HG03432 (cell line): ENCODE data around the gene ZSWIM6.

ENCODE experiments used
- ATAC-seq: cut with Tn5 transposase; IDR thresholded peaks from one replicate; pipeline ENCODE4 v1.9.1; 2021; ENCODE audit warnings: mild to moderate bottlenecking, moderate library complexity; ENCODE audit not compliant: unreplicated experiment

Gene ZSWIM6

DNA sequence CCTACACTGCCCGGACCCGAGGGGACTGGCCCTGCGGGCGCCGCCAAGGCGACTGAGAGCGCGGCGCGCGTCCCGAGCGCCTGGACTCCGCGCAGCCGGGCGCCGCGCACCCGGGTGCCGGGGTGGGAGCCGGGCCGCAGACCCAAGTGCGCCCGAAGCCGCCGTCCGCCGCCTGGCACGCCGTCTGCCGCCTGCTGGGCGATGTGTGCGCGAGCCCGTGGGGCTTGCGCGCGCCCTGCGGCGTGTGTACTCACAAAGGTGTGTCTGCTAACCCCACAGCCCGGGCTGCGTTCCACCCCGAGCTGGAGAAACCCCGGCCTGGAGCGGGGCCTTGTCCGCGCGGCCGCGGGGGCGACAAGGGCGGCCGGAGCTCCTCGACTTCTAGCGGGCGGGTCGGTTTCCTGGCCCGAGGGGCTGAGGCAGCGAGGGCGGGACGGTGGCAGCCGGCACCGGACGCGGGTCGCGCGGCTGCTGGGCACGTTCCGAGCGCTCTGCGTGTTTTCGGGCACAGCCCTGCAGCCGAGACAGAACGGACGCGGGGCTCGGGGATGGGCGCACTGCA, 1.1 kb upstream of the ZSWIM6 start:
- peak; percentile 34 for ATAC-seq

GRCh38 chr5:61332358-61332749, 296 bp downstream of the ZSWIM6 start:
- no peak for ATAC-seq

- no peak for ATAC-seq
These were observed 828 bp downstream of the ZSWIM6 start for GRCh38 chr5:61332851-61333320.

GRCh38 chr5:61333321-61333953, 1.4 kb downstream of the ZSWIM6 start:
- no peak for ATAC-seq

DNA sequence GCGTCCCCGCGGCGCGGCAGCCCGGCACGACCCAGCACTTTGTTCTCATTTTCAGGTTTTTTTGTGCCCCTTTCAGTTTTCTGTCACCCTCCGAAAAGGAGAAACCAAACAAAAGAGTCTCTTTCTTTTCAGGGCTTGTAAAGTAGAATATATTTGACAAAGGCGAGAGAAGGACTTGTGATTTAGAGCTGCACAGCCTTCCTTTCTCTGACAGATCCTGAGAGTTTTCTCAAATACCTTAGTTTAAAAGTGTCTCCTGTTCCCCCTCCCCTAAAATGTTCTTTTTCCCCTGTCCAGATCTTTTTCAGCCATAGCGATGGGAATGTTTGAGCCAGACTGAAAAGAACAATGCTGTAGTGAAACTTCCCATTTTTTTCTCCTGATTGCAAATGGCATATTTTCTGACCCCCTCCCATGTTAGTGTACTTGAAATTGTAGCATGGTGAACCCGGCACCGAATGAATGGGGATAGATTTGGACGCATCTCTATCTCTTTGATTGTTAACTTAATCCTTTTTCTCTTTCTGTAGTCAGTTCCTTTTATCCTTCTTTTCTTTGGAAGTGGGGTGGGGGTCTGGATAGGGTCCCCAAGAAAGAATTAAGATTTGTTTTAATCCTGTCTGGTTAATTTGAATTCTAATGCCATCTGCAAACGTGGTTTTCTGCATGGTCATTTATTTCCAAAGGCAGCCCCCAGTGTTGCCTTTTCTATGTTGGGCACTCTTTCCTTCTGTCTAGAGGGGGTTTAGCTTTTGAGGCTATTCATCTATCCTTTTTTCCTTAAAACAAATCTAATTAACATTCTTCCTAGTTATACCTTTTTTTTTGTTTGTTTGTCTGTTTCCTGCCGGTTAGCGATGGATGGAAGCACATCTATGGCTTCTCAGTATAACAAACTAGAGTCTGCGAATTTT, 2.2 kb downstream of the ZSWIM6 start:
- no peak for ATAC-seq

GRCh38 chr5:61334868-61335615, 3.0 kb downstream of the ZSWIM6 start:
- no peak for ATAC-seq

DNA sequence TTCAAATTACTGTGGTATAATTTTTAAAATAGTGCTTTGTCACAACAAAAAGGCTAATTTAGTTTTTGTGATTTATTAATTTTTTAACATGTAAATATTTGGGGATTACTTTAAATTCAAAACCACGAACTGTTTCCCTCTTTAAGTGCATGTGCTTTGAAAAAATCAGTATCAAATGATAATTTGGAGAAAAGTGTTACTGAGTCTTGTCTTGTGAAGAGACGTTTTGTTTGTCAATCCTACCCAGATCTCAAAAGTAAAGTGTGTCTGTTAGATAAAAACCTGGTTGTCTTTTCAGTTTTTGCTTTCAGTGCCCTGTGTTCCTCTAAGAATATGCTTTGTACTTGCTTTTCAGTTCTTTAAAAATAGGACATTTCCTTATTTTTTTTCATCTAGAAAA, 7.7 kb downstream of the ZSWIM6 start:
- ATAC-seq = no peak

- ATAC-seq = no peak
These were observed 8.8 kb downstream of the ZSWIM6 start for GRCh38 chr5:61340775-61341361.

- no peak for ATAC-seq
These were observed 10.0 kb downstream of the ZSWIM6 start for GRCh38 chr5:61342071-61342501.

GRCh38 chr5:61344187-61344944, 12.3 kb downstream of the ZSWIM6 start:
- no peak for ATAC-seq

DNA sequence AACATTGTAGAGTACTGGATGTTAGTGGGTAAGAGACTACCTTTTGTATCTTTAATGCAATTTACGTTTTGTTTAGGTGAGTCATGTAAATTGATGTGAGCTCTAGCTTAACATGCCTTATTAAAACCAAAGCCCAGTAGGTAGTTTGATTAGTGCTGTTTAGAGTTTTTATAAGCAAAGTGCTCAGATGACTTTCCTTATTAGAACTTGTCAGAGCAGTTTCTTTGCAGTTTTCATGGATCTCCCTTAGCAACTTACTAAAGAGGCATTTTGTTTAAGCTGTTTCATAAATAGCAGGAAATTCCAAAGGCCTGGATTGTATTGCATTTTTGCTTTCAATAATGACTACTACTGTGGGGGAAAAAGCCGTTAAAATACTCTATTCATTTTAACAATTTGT, 14.5 kb downstream of the ZSWIM6 start:
- no peak for ATAC-seq

- ATAC-seq = no peak
These were observed 15.0 kb downstream of the ZSWIM6 start for GRCh38 chr5:61347080-61347479.

GRCh38 chr5:61348447-61348846, 16.4 kb downstream of the ZSWIM6 start:
- no peak for ATAC-seq

- no peak for ATAC-seq
These were observed 17.9 kb downstream of the ZSWIM6 start for GRCh38 chr5:61349935-61350334.

GRCh38 chr5:61350535-61350934, 18.5 kb downstream of the ZSWIM6 start:
- ATAC-seq = no peak

DNA sequence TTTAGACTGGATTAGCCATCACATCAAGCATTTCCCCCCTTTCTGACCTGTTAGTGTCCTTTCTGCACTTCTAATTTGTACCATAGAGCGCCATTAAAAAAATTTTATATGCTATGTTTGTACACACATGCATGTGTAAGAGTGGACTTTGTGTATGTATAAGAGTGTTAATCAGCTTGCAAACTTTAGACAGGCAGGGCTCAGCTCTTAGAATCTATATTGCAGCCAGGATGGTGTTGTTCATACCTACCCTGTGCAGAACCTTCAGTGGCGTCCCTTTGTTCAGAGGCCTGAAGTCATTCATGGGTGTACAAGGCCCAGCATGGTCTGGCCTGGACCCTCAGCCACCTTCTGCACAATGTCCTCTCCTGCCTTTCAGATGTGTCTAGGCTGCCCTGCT, 19.7 kb downstream of the ZSWIM6 start:
- ATAC-seq = no peak

DNA sequence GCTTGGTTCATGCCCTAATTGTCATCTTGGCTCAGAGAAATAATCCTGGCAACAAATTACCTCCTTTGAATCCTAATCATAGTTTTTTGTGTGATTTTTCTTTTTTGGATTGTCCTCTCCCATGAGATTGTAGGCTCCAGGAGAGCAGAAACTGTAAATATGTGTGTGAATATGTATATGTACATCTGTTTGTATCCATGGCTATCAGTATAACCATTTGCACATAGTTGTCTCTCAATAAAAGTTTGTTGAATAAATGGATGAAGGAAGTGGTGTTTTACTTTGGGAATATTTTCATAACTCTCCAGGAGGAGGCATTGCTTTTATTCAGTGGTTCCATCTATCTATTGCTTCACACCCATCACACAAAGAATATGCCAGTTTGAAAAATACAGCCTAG, 20.1 kb downstream of the ZSWIM6 start:
- no peak for ATAC-seq

- no peak for ATAC-seq
These were observed 20.6 kb downstream of the ZSWIM6 start for GRCh38 chr5:61352612-61353156.

- ATAC-seq = no peak
These were observed 21.2 kb downstream of the ZSWIM6 start for GRCh38 chr5:61353293-61353692.

DNA sequence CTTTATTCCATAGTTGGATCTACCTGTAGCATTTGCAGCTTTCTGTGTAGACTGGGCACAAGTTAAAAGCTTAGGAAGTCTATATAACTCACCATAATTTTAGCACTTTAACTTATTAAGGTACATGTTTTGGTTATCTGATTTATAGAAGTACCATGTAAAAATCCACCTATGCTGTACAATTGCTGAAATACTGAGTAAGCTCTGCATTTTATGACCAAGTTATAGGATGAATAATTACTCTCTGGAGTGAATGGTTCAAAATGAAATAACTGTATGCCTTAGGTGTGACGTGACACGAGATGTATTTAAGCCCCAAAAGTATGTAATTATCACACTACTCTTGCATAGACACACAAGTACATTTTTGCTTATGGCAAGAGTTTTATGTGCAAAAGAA, 22.1 kb downstream of the ZSWIM6 start:
- no peak for ATAC-seq
